ENCODE results near the gene NTM. TPM values are rescaled to one million over a fixed set of nuclear protein-coding genes. Genes with fewer than 3 reads are reported as not detected.

Gene NTM
- total and polyA plus RNA-seq, 7 donors, result 0.07 to 1.1 (median 0.22) TPM; not detected in 2

GRCh38 chr11:131633921-131634715, 263.7 kb downstream of the NTM start:
- no peak for DNase-seq
- no peaks in the 10 kb centered on the region for H3K4me1 ChIP-seq
- intact Hi-C loops (cut with DNase I), result no loop called here
- H3K4me3 ChIP-seq, result no peak overlapping the region
- H3K36me3 ChIP-seq (ENCODE audit: insufficient read depth in 1 of 2, low read depth in 1 of 2), result no peaks in the 10 kb centered on the region
- WGBS, 3 donors, result 75 to 79% (median 77%) methylated on average over 8 of the region's 8 CpGs
- H3K27ac ChIP-seq, result no peak overlapping the region
- no peaks in the 10 kb centered on the region for H3K27me3 ChIP-seq (ENCODE audit: insufficient read depth in 3 of 3, low read length in 2 of 3)
- TF ChIP-seq CTCF (IDR thresholded peaks at IDR 0.05), result no peak
- H3K9me3 ChIP-seq, result no peaks in the 10 kb centered on the region
- ATAC-seq, result no peak

DNA sequence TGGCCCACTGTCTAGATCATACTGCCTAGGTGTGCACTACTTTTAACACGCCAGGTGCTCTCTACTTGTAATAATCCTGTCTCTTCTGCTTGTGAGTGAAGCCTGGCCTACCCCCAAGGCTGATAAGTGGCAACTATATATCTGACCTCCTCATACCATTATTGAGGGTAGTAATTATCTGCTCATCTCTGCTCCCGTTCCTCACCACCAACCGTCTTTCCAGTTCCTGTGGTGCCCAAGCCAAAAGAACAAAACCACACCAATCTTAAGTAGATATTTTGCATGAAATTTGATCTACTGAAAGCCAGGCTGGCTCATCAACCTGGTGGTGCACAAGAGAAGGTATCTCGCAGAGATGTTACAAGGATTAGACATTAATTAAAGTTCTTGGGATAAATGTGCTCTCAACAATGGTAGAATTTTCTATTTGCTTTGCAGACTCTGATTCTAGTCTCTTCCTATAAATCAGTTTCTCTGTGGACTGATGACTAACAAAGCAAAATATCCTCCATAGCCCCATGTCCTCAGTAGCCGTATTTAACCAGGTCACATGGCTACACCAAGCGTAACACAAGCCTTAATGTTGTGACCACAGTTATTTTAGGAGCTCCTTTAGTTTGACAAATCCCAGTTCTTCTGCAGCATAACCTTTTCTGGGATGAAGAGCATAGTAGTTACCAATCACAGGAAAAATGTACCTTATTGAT, 267.2 kb downstream of the NTM start:
- DNase-seq, result no peak
- WGBS, 3 donors, result 72 to 83% (median 73%) methylated on average over 6 of the region's 6 CpGs
- no peak for TF ChIP-seq CTCF (IDR thresholded peaks at IDR 0.05)
- intact Hi-C loops (cut with DNase I), result no loop called here
- no peaks in the 10 kb centered on the region for H3K27me3 ChIP-seq (ENCODE audit: insufficient read depth in 3 of 3, low read length in 2 of 3)
- H3K9me3 ChIP-seq, result no peaks in the 10 kb centered on the region
- no peaks in the 10 kb centered on the region for H3K36me3 ChIP-seq (ENCODE audit: insufficient read depth in 1 of 2, low read depth in 1 of 2)
- H3K4me1 ChIP-seq, result no peaks in the 10 kb centered on the region
- peak in 3 of 4 donors; percentile 44 to 57 (median 50) for ATAC-seq
- H3K4me3 ChIP-seq, result no peak overlapping the region
- H3K27ac ChIP-seq, result no peak overlapping the region

DNA sequence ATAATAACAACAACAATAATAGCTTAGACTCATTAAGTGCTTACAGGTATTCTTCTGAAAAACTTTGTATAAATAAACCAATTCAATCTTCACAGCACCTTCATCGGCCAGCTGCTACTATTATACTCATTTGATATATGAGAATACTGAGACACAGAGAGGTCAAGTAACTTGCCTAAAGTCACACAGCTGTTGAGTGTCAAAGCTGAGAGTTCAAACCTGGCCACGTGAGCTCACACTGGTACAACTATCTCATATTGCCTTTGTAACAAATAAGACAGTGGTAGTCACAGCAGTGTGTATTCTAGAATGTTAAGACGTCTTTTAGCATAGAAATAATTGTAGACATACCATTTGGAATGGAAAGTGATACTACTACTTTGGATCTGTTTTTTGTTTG, 268.5 kb downstream of the NTM start:
- Histone ChIP-seq H3K4me3 (no peak overlapping the region), H3K27ac (no peak overlapping the region), H3K27me3 (ENCODE audit: insufficient read depth in 3 of 3, low read length in 2 of 3) (no peaks in the 10 kb centered on the region), H3K4me1 (no peaks in the 10 kb centered on the region), H3K9me3 (no peaks in the 10 kb centered on the region), H3K36me3 (ENCODE audit: insufficient read depth in 1 of 2, low read depth in 1 of 2) (no peaks in the 10 kb centered on the region)
- no peak for TF ChIP-seq CTCF (IDR thresholded peaks at IDR 0.05)
- 79 to 89% (median 87%) methylated on average over 3 of the region's 3 CpGs for WGBS, 3 donors
- intact Hi-C loops (cut with DNase I), result no loop called here
- ATAC-seq (no peak), DNase-seq (no peak)

GRCh38 chr11:131640320-131640719, 269.9 kb downstream of the NTM start:
- no peak overlapping the region for H3K27ac ChIP-seq
- H3K36me3 ChIP-seq (ENCODE audit: insufficient read depth in 1 of 2, low read depth in 1 of 2), result no peaks in the 10 kb centered on the region
- intact Hi-C loops (cut with DNase I), result no loop called here
- no peaks in the 10 kb centered on the region for H3K9me3 ChIP-seq
- H3K27me3 ChIP-seq (ENCODE audit: insufficient read depth in 3 of 3, low read length in 2 of 3), result no peaks in the 10 kb centered on the region
- no peak for DNase-seq
- WGBS, 3 donors, result 58 to 69% (median 64%) methylated on average over 5 of the region's 5 CpGs
- no peak for ATAC-seq
- no peak for TF ChIP-seq CTCF (IDR thresholded peaks at IDR 0.05)
- H3K4me3 ChIP-seq, result no peak overlapping the region
- no peaks in the 10 kb centered on the region for H3K4me1 ChIP-seq

Measured in psoas muscle (tissue), 8 donors.